Stomach smooth muscle (tissue), 2 donors: ENCODE results near the gene PPFIA4.

Source experiments
- H3K27ac ChIP-seq: one replicate; pipeline ENCODE4 v1.7.0; 2013; ENCODE audit warnings: mild to moderate bottlenecking, low read length, inconsistent platforms
- H3K27me3 ChIP-seq, 2 donors: one replicate each; pipeline ENCODE4 v1.7.0; 2013; ENCODE audit warnings: low read length in 2 of 2; ENCODE audit not compliant: insufficient read depth in 2 of 2, control insufficient read depth in 1 of 2
- H3K36me3 ChIP-seq, 2 donors: one replicate each; pipeline ENCODE4 v1.7.0; 2013; ENCODE audit warnings: low read length in 2 of 2; ENCODE audit not compliant: control insufficient read depth in 2 of 2, insufficient read depth in 2 of 2
- H3K4me1 ChIP-seq: one replicate; pipeline ENCODE4 v1.7.0; 2013; ENCODE audit warnings: low read length; ENCODE audit not compliant: control insufficient read depth, insufficient read depth
- H3K4me3 ChIP-seq, 2 donors: one replicate each; pipeline ENCODE4 v1.7.0; 2013; ENCODE audit warnings: low read length in 2 of 2
- H3K9ac ChIP-seq, 2 donors: one replicate each; pipeline ENCODE4 v1.7.0; 2013; ENCODE audit warnings: low read length in 2 of 2, mild to moderate bottlenecking in 1 of 2
- H3K9me3 ChIP-seq, 2 donors: one replicate each; pipeline ENCODE4 v1.7.0; 2013; ENCODE audit warnings: low read length in 2 of 2; ENCODE audit not compliant: control insufficient read depth in 2 of 2
- donor health status: healthy.
- donor health status: Pancreatic carcinoma.

The PPFIA4 gene

DNA sequence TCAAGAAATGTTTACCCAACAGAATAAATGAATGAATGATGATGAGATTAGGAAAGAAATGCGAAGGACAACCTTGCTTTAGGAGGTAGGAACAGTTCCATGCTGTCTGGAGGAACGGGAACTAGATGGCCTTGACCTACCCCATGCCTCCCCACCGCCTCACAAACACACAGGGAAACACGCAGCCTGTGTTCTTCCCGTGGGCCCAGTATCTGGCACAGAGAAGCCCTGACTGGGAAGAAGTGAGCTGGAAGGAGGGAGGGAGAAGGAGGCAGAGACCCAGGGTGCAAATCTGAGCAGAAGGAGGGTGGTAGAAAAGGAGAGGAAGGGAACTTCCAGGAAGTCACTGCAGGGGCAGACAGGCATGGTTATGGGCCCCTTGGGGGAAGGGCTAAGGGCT, 97.7 kb downstream of the PPFIA4 start:
- Histone ChIP-seq H3K27me3 (peaks cover 52 to 55% of the 10 kb centered on the region in 2 donors), H3K36me3 (no peaks in the 10 kb centered on the region), H3K9me3 (no peaks in the 10 kb centered on the region), H3K9ac (no peak overlapping the region), H3K27ac (no peak overlapping the region), H3K4me3 (no peak overlapping the region), H3K4me1 (peaks cover 25% of the 10 kb centered on the region)

DNA sequence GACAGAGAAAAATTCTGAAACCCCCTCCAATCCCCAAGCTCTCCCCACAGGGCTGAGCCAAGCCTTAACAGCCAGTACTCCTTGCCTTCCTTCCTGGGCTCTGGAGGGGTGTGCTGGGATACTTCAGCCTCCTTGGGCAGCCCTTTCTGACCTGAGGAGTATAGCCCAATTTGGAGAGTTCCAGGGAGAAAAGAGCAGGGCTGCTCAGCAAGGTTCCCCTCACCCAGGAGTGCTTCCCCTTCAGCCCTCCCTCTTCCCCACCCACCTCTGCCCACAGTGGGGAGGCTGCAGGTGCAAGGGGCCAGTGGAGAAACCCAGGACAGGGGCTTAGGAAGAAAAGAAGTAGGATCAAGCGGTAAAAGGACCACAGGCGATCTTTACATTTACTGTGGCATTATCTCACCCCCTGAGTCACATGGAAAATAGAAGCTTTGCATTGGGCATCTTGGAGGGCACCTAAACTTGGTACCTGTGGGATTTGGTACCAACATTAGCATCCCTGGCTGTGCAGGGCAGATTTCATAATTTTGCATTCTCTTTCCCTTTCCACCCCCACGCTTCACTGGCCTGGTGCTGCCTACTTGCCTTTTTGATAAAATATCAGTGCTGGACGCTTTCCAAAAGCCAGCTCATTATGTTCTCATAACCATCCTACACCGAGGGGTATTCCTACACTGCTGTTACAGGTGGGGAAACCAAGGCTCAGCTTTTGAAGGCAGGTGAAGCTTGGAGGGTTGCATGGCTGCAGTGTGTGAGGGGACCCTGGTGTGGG, 98.4 kb downstream of the PPFIA4 start:
- no peak overlapping the region for H3K27ac ChIP-seq
- H3K27me3 ChIP-seq: peaks cover 51 to 54% of the 10 kb centered on the region in 2 donors
- peaks cover 26% of the 10 kb centered on the region for H3K4me1 ChIP-seq

GRCh38 chr1:203126151-203126865, 100.0 kb downstream of the PPFIA4 start:
- no peaks in the 10 kb centered on the region for H3K36me3 ChIP-seq
- H3K9me3 ChIP-seq: no peaks in the 10 kb centered on the region
- no peak overlapping the region for H3K4me3 ChIP-seq
- H3K9ac ChIP-seq: no peak overlapping the region
- no peak overlapping the region for H3K27ac ChIP-seq
- H3K27me3 ChIP-seq: peaks cover 39 to 41% of the 10 kb centered on the region in 2 donors
- peaks cover 31% of the 10 kb centered on the region for H3K4me1 ChIP-seq

More for the DNA sequence above, 98.4 kb downstream of the PPFIA4 start:
- no peaks in the 10 kb centered on the region for H3K36me3 ChIP-seq
- H3K4me3 ChIP-seq: no peak overlapping the region
- no peak overlapping the region for H3K9ac ChIP-seq
- no peaks in the 10 kb centered on the region for H3K9me3 ChIP-seq

GRCh38 chr1:203126866-203127665, 100.8 kb downstream of the PPFIA4 start:
- Histone ChIP-seq H3K4me3 (peak overlapping the region; percentile 63 to 73), H3K9me3 (no peaks in the 10 kb centered on the region), H3K27me3 (peaks cover 34 to 36% of the 10 kb centered on the region in 2 donors), H3K4me1 (peaks cover 31% of the 10 kb centered on the region), H3K9ac (no peak overlapping the region), H3K36me3 (no peaks in the 10 kb centered on the region), H3K27ac (no peak overlapping the region)

DNA sequence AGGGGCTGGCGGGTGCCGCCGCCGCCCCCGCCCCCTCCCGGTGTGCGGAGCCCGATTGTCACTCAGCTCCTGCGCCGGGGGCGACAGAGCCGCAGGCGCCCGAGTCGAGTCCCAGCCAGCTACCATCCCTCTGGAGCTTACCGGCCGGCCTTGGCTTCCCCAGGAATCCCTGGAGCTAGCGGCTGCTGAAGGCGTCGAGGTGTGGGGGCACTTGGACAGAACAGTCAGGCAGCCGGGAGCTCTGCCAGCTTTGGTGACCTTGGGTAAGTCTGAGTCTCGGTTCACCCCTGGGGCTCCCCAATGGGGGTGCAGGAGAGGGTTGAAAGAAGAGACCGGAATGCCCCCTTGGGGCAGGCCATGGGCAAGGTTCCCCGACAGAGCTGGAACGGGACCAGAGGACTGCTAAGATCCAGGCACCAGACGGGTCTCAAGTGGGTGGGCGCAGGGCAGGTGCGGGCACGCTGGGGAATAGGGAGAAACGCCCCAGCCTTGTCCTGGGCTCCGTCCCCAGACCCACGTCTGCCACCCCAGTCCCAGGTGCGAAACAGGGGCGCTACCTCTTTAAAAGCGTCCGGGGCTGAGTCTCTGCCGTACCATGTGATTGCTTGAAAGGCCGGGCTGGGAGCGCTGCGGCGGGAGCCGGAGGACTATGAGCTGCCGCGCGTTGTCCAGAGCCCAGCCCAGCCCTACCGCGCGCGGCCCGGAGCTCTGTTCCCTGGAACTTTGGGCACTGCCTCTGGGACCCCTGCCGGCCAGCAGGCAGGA, 101.6 kb downstream of the PPFIA4 start, which contains the start of gene ADORA1:
TSS of gene ADORA1 (plus strand) at position 61 of the 765 bp plus-strand sequence. CDS start 1,116 bp downstream, outside the sequence.
- peaks cover 31% of the 10 kb centered on the region for H3K4me1 ChIP-seq
- peaks cover 28 to 32% of the 10 kb centered on the region in 2 donors for H3K27me3 ChIP-seq
- no peaks in the 10 kb centered on the region for H3K9me3 ChIP-seq
- peak within 1 kb of the TSS; percentile 63 to 73 for H3K4me3 ChIP-seq
- no peaks in the 10 kb centered on the region for H3K36me3 ChIP-seq
- H3K9ac ChIP-seq: peak within 1 kb of the TSS in 1 of 2 donors; percentile 45
- no peak within 1 kb of the TSS for H3K27ac ChIP-seq

- H3K4me1 ChIP-seq: peaks cover 31% of the 10 kb centered on the region
- H3K27ac ChIP-seq: no peak overlapping the region
- H3K9me3 ChIP-seq: no peaks in the 10 kb centered on the region
Observed at GRCh38 chr1:203128431-203128715, 102.1 kb downstream of the PPFIA4 start.

More at GRCh38 chr1:203128431-203128715, 102.1 kb downstream of the PPFIA4 start:
- peak overlapping the region; percentile 63 to 73 for H3K4me3 ChIP-seq
- H3K9ac ChIP-seq: no peak overlapping the region
- H3K36me3 ChIP-seq: no peaks in the 10 kb centered on the region
- peaks cover 25 to 30% of the 10 kb centered on the region in 2 donors for H3K27me3 ChIP-seq
